ENCODE measurements around the gene KIR2DL1. TPM values are rescaled to one million over a fixed set of nuclear protein-coding genes. Genes with fewer than 3 reads are reported as not detected.
A peak's percentile ranks its signal among the peaks of the same experiment; 100 is the strongest.
"Not testable (repeated sequence)": the region's sequence is repeated elsewhere in the genome, so short reads cannot be mapped to it uniquely, and the experiment has no call there.

KIR2DL1 gene
- total and polyA plus RNA-seq, 7 experiments from 2014 or later = 1.0 to 1.2 TPM; not detected in 5

GRCh38 chr19:54777851-54778250, 8.3 kb downstream of the KIR2DL1 start:
- CTCF ChIA-PET; H3K4me1 ChIP-seq (ENCODE audit: control insufficient read depth in 2 of 2, insufficient read depth in 2 of 2, low read length in 2 of 2); H3K4me3 ChIP-seq (ENCODE audit: low read length); DNase-seq; H3K36me3 Mint-ChIP-seq; intact Hi-C loops (cut with micrococcal nuclease); ATAC-seq; H3K27ac Mint-ChIP-seq; POLR2A ChIA-PET; H3K36me3 ChIP-seq (ENCODE audit: control insufficient read depth in 2 of 3, insufficient read depth in 3 of 3, low read length in 3 of 3); H3K27ac ChIP-seq (ENCODE audit: low read depth, low read length); H3K4me1 Mint-ChIP-seq; H3K9me3 ChIP-seq (ENCODE audit: control insufficient read depth in 2 of 3, low read length in 3 of 3); H3K4me3 Mint-ChIP-seq; H3K27me3 ChIP-seq (ENCODE audit: control insufficient read depth in 2 of 2, insufficient read depth in 2 of 2, low read length in 2 of 2): not testable (repeated sequence)
- peaks cover 2 to 41% (median 12%) of the 10 kb centered on the region in 11 donors for H3K9me3 Mint-ChIP-seq
- peaks cover 0 to 31% (median 7%) of the 10 kb centered on the region in 5 donors for H3K27me3 Mint-ChIP-seq

GRCh38 chr19:54778896-54779295, 9.3 kb downstream of the KIR2DL1 start:
- H3K27ac ChIP-seq (ENCODE audit: low read depth, low read length); CTCF ChIA-PET: not testable (repeated sequence)
- H3K9me3 Mint-ChIP-seq = peaks cover 0 to 52% (median 12%) of the 10 kb centered on the region in 11 donors

GRCh38 chr19:54782916-54783315, 13.3 kb downstream of the KIR2DL1 start:
- H3K27ac ChIP-seq (ENCODE audit: low read depth, low read length); POLR2A ChIA-PET; H3K4me1 Mint-ChIP-seq; H3K4me3 ChIP-seq (ENCODE audit: low read length); H3K9me3 ChIP-seq (ENCODE audit: control insufficient read depth in 2 of 3, low read length in 3 of 3); ATAC-seq; DNase-seq; H3K4me3 Mint-ChIP-seq; H3K27me3 ChIP-seq (ENCODE audit: control insufficient read depth in 2 of 2, insufficient read depth in 2 of 2, low read length in 2 of 2); H3K36me3 ChIP-seq (ENCODE audit: control insufficient read depth in 2 of 3, insufficient read depth in 3 of 3, low read length in 3 of 3); H3K27ac Mint-ChIP-seq; CTCF ChIA-PET; H3K4me1 ChIP-seq (ENCODE audit: control insufficient read depth in 2 of 2, insufficient read depth in 2 of 2, low read length in 2 of 2); intact Hi-C loops (cut with micrococcal nuclease): not testable (repeated sequence)
- Mint-ChIP-seq H3K36me3 (peaks cover 0 to 11% (median 0%) of the 10 kb centered on the region in 5 donors), H3K27me3 (peaks cover 0 to 53% (median 23%) of the 10 kb centered on the region in 5 donors), H3K9me3 (peaks cover 0 to 44% (median 9%) of the 10 kb centered on the region in 11 donors)

More at GRCh38 chr19:54778896-54779295, 9.3 kb downstream of the KIR2DL1 start:
- ATAC-seq; H3K36me3 Mint-ChIP-seq; H3K9me3 ChIP-seq (ENCODE audit: control insufficient read depth in 2 of 3, low read length in 3 of 3); H3K27me3 ChIP-seq (ENCODE audit: control insufficient read depth in 2 of 2, insufficient read depth in 2 of 2, low read length in 2 of 2); H3K4me3 Mint-ChIP-seq; H3K4me1 Mint-ChIP-seq; H3K4me1 ChIP-seq (ENCODE audit: control insufficient read depth in 2 of 2, insufficient read depth in 2 of 2, low read length in 2 of 2); POLR2A ChIA-PET; H3K27ac Mint-ChIP-seq; H3K36me3 ChIP-seq (ENCODE audit: control insufficient read depth in 2 of 3, insufficient read depth in 3 of 3, low read length in 3 of 3); DNase-seq; H3K4me3 ChIP-seq (ENCODE audit: low read length); intact Hi-C loops (cut with micrococcal nuclease): not testable (repeated sequence)
- peaks cover 0 to 33% (median 9%) of the 10 kb centered on the region in 5 donors for H3K27me3 Mint-ChIP-seq

- H3K4me1 ChIP-seq (ENCODE audit: control insufficient read depth in 2 of 2, insufficient read depth in 2 of 2, low read length in 2 of 2); POLR2A ChIA-PET; H3K9me3 ChIP-seq (ENCODE audit: control insufficient read depth in 2 of 3, low read length in 3 of 3); H3K4me1 Mint-ChIP-seq; H3K27ac Mint-ChIP-seq; H3K27me3 ChIP-seq (ENCODE audit: control insufficient read depth in 2 of 2, insufficient read depth in 2 of 2, low read length in 2 of 2); ATAC-seq; CTCF ChIA-PET; H3K27ac ChIP-seq (ENCODE audit: low read depth, low read length); intact Hi-C loops (cut with micrococcal nuclease); H3K36me3 Mint-ChIP-seq; H3K4me3 ChIP-seq (ENCODE audit: low read length); DNase-seq; H3K36me3 ChIP-seq (ENCODE audit: control insufficient read depth in 2 of 3, insufficient read depth in 3 of 3, low read length in 3 of 3); H3K4me3 Mint-ChIP-seq: not testable (repeated sequence)
- peaks cover 0 to 57% (median 29%) of the 10 kb centered on the region in 5 donors for H3K27me3 Mint-ChIP-seq
- H3K9me3 Mint-ChIP-seq = peaks cover 0 to 35% (median 7%) of the 10 kb centered on the region in 11 donors
Measured at GRCh38 chr19:54786091-54786723, 16.6 kb downstream of the KIR2DL1 start.

GRCh38 chr19:54788154-54788553, 18.6 kb downstream of the KIR2DL1 start:
- DNase-seq; H3K4me1 ChIP-seq (ENCODE audit: control insufficient read depth in 2 of 2, insufficient read depth in 2 of 2, low read length in 2 of 2); H3K4me3 ChIP-seq (ENCODE audit: low read length); CTCF ChIA-PET; H3K4me3 Mint-ChIP-seq; H3K9me3 ChIP-seq (ENCODE audit: control insufficient read depth in 2 of 3, low read length in 3 of 3); intact Hi-C loops (cut with micrococcal nuclease); H3K36me3 Mint-ChIP-seq; H3K36me3 ChIP-seq (ENCODE audit: control insufficient read depth in 2 of 3, insufficient read depth in 3 of 3, low read length in 3 of 3); H3K27ac Mint-ChIP-seq; POLR2A ChIA-PET; H3K27ac ChIP-seq (ENCODE audit: low read depth, low read length); H3K27me3 ChIP-seq (ENCODE audit: control insufficient read depth in 2 of 2, insufficient read depth in 2 of 2, low read length in 2 of 2): not testable (repeated sequence)
- ATAC-seq = peak; percentile 68
- peaks cover 0 to 17% (median 10%) of the 10 kb centered on the region in 7 donors for H3K4me1 Mint-ChIP-seq
- H3K27me3 Mint-ChIP-seq = peaks cover 3 to 57% (median 30%) of the 10 kb centered on the region in 5 donors
- peaks cover 0 to 18% (median 2%) of the 10 kb centered on the region in 11 donors for H3K9me3 Mint-ChIP-seq

- Mint-ChIP-seq H3K9me3 (peaks cover 0 to 7% (median 0%) of the 10 kb centered on the region in 11 donors), H3K36me3 (no peaks in the 10 kb centered on the region), H3K4me3 (no peak overlapping the region), H3K4me1 (peaks cover 0 to 21% (median 17%) of the 10 kb centered on the region in 7 donors), H3K27ac (no peak overlapping the region), H3K27me3 (peaks cover 6 to 42% (median 17%) of the 10 kb centered on the region in 5 donors)
- intact Hi-C loops (cut with micrococcal nuclease) = no loop called here
- H3K4me3 ChIP-seq (ENCODE audit: low read length) = no peak overlapping the region
- no peaks in the 10 kb centered on the region for H3K27me3 ChIP-seq (ENCODE audit: control insufficient read depth in 2 of 2, insufficient read depth in 2 of 2, low read length in 2 of 2)
- CTCF ChIA-PET = no interaction called here
- no peak for DNase-seq
- H3K9me3 ChIP-seq (ENCODE audit: control insufficient read depth in 2 of 3, low read length in 3 of 3) = no peaks in the 10 kb centered on the region
- H3K36me3 ChIP-seq (ENCODE audit: control insufficient read depth in 2 of 3, insufficient read depth in 3 of 3, low read length in 3 of 3) = no peaks in the 10 kb centered on the region
- no peaks in the 10 kb centered on the region for H3K4me1 ChIP-seq (ENCODE audit: control insufficient read depth in 2 of 2, insufficient read depth in 2 of 2, low read length in 2 of 2)
- ATAC-seq = no peak
- POLR2A ChIA-PET = no interaction called here
- H3K27ac ChIP-seq (ENCODE audit: low read depth, low read length) = no peak overlapping the region
Measured at GRCh38 chr19:54790711-54791110, 21.1 kb downstream of the KIR2DL1 start.

- ATAC-seq (no peak), DNase-seq (no peak)
- Mint-ChIP-seq H3K9me3 (peaks cover 0 to 3% (median 0%) of the 10 kb centered on the region in 11 donors), H3K27me3 (peaks cover 7 to 43% (median 16%) of the 10 kb centered on the region in 5 donors), H3K36me3 (no peaks in the 10 kb centered on the region), H3K27ac (no peak overlapping the region), H3K4me3 (peak overlapping the region in 6 of 10 donors; percentile 6 to 44 (median 19)), H3K4me1 (peaks cover 0 to 21% (median 17%) of the 10 kb centered on the region in 7 donors)
- no peaks in the 10 kb centered on the region for H3K9me3 ChIP-seq (ENCODE audit: control insufficient read depth in 2 of 3, low read length in 3 of 3)
- ChIA-PET POLR2A (no interaction called here), CTCF (no interaction called here)
- no peaks in the 10 kb centered on the region for H3K4me1 ChIP-seq (ENCODE audit: control insufficient read depth in 2 of 2, insufficient read depth in 2 of 2, low read length in 2 of 2)
- intact Hi-C loops (cut with micrococcal nuclease) = no loop called here
- no peak overlapping the region for H3K27ac ChIP-seq (ENCODE audit: low read depth, low read length)
- H3K27me3 ChIP-seq (ENCODE audit: control insufficient read depth in 2 of 2, insufficient read depth in 2 of 2, low read length in 2 of 2) = no peaks in the 10 kb centered on the region
- H3K36me3 ChIP-seq (ENCODE audit: control insufficient read depth in 2 of 3, insufficient read depth in 3 of 3, low read length in 3 of 3) = no peaks in the 10 kb centered on the region
- no peak overlapping the region for H3K4me3 ChIP-seq (ENCODE audit: low read length)
Measured at GRCh38 chr19:54791476-54791875, 21.9 kb downstream of the KIR2DL1 start.
